Uterus (tissue), 4 donors: Measurements from ENCODE around the gene RREB1. TPM values are rescaled to one million over a fixed set of nuclear protein-coding genes. Genes with fewer than 3 reads are reported as not detected.
"Not testable (repeated sequence)": the region's sequence is repeated elsewhere in the genome, so short reads cannot be mapped to it uniquely, and the experiment has no call there.

Experiments used
- DNase-seq, 2 donors: peaks; one replicate each; pipeline ENCODE4 v3.0.0-alpha.2; 2019 to 2020
- H3K27ac ChIP-seq, 2 donors: fragments of 200-600 bp; sonication (generic); 1 replicate in 1 of 2; 2 replicates in 1 of 2; pipeline ENCODE4 v1.5.1; 2016 to 2018
- H3K27me3 ChIP-seq, 2 donors: fragments of 200-600 bp; sonication (generic); one replicate each; pipeline ENCODE4 v1.5.1; 2018 to 2019; ENCODE audit warnings: control low read depth in 1 of 2
- H3K36me3 ChIP-seq, 2 donors: fragments of 200-600 bp; sonication (generic); one replicate each; pipeline ENCODE4 v1.5.1; 2019; ENCODE audit warnings: control low read depth in 1 of 2
- H3K4me1 ChIP-seq, 2 donors: fragments of 200-600 bp; sonication (generic); one replicate each; pipeline ENCODE4 v1.5.1; 2018 to 2019; ENCODE audit warnings: control low read depth in 1 of 2
- H3K4me3 ChIP-seq, 2 donors: fragments of 200-600 bp; sonication (generic); 1 replicate in 1 of 2; 2 replicates in 1 of 2; pipeline ENCODE4 v1.5.1; 2018 to 2019; ENCODE audit warnings: mild to moderate bottlenecking in 1 of 2
- H3K9me3 ChIP-seq, 2 donors: fragments of 200-600 bp; sonication (generic); one replicate each; pipeline ENCODE4 v1.5.1; 2019; ENCODE audit warnings: control low read depth in 1 of 2
- POLR2A ChIP-seq, 2 donors: fragments of 450-650 bp; IDR thresholded peaks; one replicate each; pipeline ENCODE4 v1.6.1; 2016; ENCODE audit warnings: antibody characterized with exemption in 2 of 2, mild to moderate bottlenecking in 1 of 2, moderate library complexity in 1 of 2
- intact Hi-C: fragments of 100-400 bp; cut with DNase I; formaldehyde crosslinking; loops from one replicate; pipeline ENCODE4 v1.15.1; 2023; ENCODE audit warnings: low total_unique reads
- total RNA-seq, 4 donors: library from RNA; depleted of rRNA in 3 of 4; stranded (reverse); fragments of >200 nt in 3 of 4; gene quantifications; one replicate each; pipeline versions ENCODE4 v1.1.0 to v1.2.4, GENCODE V29; 2014 to 2023
- TF ChIP-seq, protein P1 (sequence below), 4 experiments: fragments of 200-600 bp in 2 of 4; fragments of 450-650 bp in 2 of 4; sonication (generic) in 2 of 4; IDR thresholded peaks; one replicate each; pipeline ENCODE4 v1.5.1; 2016 to 2019; ENCODE audit warnings: antibody characterized with exemption in 4 of 4, mild to moderate bottlenecking in 2 of 4, moderate library complexity in 1 of 4
- donor health status: DM: yes; HTN: yes; CAD: no.

RREB1 gene
- total RNA-seq, 4 donors from 2014 or later: 15.1 to 65.9 (median 22.7) TPM

DNA sequence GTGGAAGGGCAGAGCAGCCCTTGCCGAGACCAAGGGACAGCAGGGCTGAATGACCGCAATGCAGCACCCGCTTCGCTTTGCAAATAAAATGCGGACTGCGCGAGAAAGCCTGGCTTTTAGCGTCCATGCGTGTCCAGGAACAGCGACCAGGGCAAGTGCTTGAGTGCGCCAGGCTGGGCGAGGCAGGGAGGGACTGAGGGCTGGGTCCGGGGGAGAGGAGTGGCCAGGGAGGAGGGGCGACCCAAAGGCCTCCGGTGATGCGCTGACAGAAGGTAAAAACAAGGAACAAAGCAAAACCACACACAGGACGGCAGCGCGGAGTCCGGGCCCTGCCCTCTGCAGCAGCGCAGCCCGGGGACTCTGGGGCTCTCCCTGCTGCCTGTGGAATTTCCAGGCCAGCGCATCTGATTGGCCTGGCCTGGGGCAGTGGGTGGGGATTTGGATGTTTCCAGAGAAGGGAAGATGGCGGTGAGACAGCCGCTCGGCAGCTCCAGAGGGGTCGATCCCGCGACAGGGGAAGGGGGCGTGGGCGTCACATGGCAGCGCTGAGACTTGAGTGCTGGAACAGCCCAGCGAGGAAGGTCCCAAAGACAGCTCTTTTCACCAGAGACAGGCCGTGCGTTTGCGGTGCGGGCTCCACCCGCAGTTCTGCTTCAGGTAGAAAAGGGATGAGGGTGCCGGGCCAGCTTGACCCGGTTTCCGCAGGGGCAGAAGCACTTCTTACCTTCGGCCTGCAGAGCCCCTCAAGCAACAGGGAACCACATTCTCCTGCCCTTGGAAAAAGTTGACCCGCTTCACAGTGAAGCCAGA lies 153.5 kb downstream of the RREB1 start:
- Histone ChIP-seq H3K4me3 (peak overlapping the region; percentile 49 to 51), H3K36me3 (no peaks in the 10 kb centered on the region), H3K27me3 (no peaks in the 10 kb centered on the region), H3K4me1 (no peaks in the 10 kb centered on the region), H3K27ac (peak overlapping the region; percentile 65 to 74), H3K9me3 (no peaks in the 10 kb centered on the region)
- DNase-seq: peak; percentile 71
- intact Hi-C loops: no loop called here
- TF ChIP-seq, protein P1, sequence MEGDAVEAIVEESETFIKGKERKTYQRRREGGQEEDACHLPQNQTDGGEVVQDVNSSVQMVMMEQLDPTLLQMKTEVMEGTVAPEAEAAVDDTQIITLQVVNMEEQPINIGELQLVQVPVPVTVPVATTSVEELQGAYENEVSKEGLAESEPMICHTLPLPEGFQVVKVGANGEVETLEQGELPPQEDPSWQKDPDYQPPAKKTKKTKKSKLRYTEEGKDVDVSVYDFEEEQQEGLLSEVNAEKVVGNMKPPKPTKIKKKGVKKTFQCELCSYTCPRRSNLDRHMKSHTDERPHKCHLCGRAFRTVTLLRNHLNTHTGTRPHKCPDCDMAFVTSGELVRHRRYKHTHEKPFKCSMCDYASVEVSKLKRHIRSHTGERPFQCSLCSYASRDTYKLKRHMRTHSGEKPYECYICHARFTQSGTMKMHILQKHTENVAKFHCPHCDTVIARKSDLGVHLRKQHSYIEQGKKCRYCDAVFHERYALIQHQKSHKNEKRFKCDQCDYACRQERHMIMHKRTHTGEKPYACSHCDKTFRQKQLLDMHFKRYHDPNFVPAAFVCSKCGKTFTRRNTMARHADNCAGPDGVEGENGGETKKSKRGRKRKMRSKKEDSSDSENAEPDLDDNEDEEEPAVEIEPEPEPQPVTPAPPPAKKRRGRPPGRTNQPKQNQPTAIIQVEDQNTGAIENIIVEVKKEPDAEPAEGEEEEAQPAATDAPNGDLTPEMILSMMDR (IDR thresholded peaks at IDR 0.05): no peak
- peak; percentile 59 to 66 for TF ChIP-seq POLR2A (IDR thresholded peaks at IDR 0.05)

DNA sequence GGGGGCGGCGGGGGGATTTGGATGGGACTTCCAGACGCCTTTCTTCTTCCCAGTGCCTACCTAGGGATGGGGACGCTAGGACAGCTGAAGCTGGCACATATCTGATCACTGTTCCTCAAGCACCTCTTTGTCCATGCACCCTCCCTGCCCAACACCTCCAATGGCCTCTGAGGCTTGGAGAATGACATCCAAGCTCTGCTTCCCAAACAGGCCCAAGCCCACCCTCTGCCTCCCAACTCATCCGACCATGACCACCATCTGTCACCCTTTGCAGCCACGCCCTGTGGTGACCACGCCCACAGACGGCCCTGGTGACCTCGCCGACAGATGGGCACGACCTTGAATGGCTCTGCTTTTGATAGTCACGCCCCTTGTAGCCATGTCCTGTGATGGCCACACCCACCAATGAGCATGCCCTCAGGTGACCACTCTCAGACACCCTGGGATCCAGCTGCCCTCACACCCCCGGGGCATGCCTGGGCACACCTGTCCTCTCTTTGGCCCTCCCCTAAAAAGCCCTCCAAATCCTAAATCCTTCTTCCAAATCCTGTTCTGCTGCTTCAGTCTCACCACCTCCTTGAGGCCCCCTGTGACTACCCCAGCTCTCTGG lies 154.2 kb downstream of the RREB1 start:
- H3K27me3 ChIP-seq: no peaks in the 10 kb centered on the region
- H3K36me3 ChIP-seq: no peaks in the 10 kb centered on the region
- peak overlapping the region; percentile 49 to 51 for H3K4me3 ChIP-seq
- TF ChIP-seq, protein P1 (IDR thresholded peaks at IDR 0.05): no peak
- TF ChIP-seq POLR2A (IDR thresholded peaks at IDR 0.05): no peak
- DNase-seq: no peak
- intact Hi-C loops: no loop called here
- H3K9me3 ChIP-seq: no peaks in the 10 kb centered on the region
- no peaks in the 10 kb centered on the region for H3K4me1 ChIP-seq
- peak overlapping the region; percentile 65 to 74 for H3K27ac ChIP-seq

DNA sequence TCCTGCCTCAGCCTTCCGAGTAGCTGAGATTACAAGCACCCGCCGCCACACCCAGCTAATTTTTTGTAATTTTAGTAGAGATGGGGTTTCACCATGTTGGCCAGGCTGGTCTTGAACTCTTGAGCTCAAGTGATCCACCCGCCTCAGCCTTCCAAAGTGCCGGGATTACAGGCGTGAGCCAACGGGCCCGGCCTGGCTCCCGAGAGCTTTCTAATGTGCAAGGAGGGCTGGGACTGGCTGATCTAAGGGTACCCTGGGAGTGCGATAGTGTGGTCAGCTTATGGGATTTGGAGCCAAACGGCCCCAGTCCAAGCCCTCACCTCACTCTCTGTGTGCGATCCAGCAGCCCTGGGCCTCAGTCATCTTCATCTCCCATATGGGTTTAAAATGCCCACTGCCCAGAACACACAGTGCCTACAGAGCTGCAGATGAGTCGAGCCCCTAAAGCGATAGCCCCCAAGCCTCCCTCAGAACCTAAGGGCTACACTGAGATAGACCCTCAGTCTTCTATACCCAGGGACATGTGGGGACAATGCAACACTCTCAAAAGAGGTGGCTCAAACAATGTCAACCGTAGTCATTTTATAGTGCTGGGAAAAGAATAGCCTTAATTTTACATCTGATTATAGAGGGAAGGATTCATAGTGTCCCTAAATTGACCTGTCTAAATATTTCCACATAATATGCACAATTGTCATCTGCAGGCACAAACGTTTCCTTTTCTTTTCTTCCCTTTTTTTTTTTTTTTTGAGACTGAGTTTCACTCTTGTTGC lies 155.2 kb downstream of the RREB1 start:
- intact Hi-C loops: no loop called here
- no peaks in the 10 kb centered on the region for H3K4me1 ChIP-seq
- no peak for TF ChIP-seq POLR2A (IDR thresholded peaks at IDR 0.05)
- TF ChIP-seq, protein P1 (IDR thresholded peaks at IDR 0.05): no peak
- H3K27ac ChIP-seq: no peak overlapping the region
- no peaks in the 10 kb centered on the region for H3K27me3 ChIP-seq
- H3K36me3 ChIP-seq: no peaks in the 10 kb centered on the region
- no peak for DNase-seq
- H3K9me3 ChIP-seq: no peaks in the 10 kb centered on the region
- no peak overlapping the region for H3K4me3 ChIP-seq

DNA sequence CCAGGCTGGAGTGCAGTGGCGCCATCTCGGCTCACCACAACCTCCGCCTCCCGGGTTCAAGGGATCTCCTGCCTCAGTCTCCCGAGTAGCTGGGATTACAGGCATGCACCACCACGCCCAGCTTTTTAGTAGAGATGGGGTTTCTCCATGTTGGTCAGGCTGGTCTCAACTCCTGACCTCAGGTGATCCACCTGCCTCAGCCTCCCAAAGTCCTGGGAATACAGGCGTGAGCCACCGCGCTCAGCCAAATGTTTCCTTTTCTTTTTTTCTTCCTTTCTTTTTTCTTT lies 155.7 kb downstream of the RREB1 start:
- intact Hi-C loops: not testable (repeated sequence)

DNA sequence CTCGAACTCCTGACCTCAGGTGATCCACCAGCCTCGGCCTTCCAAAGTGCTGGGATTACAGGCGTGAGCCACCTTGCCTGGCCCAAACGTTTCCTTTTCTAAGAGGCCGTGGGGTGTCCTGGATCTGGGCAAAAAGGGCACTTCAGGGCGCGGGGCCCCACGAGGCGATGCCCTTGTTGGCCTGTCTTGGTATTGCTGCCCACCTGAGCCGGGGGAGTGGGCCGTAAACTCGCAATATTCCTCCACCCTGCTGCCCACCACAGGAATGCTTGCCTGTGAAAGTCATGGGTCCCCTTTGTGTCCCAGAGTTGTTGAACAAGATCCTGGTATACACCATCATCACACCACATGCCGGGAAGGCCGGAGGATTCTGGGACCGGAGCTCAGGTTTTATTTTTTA lies 156.3 kb downstream of the RREB1 start:
- no peaks in the 10 kb centered on the region for H3K27me3 ChIP-seq
- no peak overlapping the region for H3K4me3 ChIP-seq
- no peaks in the 10 kb centered on the region for H3K4me1 ChIP-seq
- TF ChIP-seq POLR2A (IDR thresholded peaks at IDR 0.05): no peak
- TF ChIP-seq, protein P1 (IDR thresholded peaks at IDR 0.05): no peak
- DNase-seq: no peak
- intact Hi-C loops: no loop called here
- H3K27ac ChIP-seq: no peak overlapping the region
- H3K9me3 ChIP-seq: no peaks in the 10 kb centered on the region
- H3K36me3 ChIP-seq: no peaks in the 10 kb centered on the region

More for the DNA sequence above, 155.7 kb downstream of the RREB1 start:
- not testable (repeated sequence) for DNase-seq, H3K9me3 ChIP-seq, H3K4me1 ChIP-seq, H3K36me3 ChIP-seq, H3K27me3 ChIP-seq, H3K4me3 ChIP-seq, H3K27ac ChIP-seq
